B cell (primary cell): ENCODE data around the gene POFUT1.

Experiments used
- EZH2 ChIP-seq: IDR thresholded peaks from 2 replicates; pipeline ENCODE4 v1.6.1; 2012; ENCODE audit warnings: borderline replicate concordance, low read depth, mild to moderate bottlenecking, moderate library complexity, low read length; ENCODE audit not compliant: insufficient read depth, poor library complexity, severe bottlenecking
- TF ChIP-seq, protein P1 (sequence below): fragments of 200-600 bp; IDR thresholded peaks from one replicate; pipeline ENCODE4 v1.8.0; 2022; ENCODE audit warnings: antibody characterized with exemption, mild to moderate bottlenecking

DNA sequence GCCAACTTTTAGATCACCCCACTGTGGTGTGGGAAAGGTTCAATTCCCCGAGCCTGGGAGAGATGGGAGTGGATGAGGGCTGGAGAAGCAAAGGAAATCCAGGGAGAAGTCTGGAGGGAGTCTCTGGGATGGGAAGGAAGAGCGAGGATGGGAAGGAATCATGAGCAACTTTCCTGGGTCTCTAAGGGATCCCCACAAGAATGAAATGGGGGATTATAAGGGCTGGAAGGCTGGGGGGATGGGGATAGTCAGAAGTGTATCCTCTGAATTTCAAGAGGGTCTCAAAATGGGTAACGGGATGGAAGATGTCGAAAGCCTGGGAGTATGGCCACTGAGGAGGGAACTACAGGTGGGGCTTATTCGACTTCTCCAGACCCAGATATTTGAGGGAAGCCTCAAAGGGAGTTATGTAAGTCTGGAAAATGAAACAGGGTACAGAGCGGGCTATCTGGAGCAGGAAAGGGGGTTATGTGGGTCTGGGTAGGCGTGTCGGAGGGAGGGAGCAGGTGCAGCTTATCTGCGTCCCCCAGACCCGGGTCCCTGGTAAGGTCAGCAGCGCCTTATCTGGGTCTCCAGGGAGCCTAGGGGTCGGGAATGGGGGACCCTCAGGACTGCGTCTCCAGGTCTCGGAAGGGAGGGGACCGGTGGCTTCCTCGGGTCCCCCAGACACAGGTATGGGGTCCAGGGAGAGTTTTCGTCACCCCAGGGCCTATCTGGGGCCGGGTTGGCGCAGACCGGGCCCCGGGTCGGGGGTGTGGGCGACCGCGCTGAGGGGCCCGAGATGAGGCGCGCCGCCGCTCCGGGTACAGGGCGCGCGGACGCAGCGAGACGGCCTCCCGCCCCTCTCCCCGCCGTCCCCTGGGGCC lies 687 bp upstream of the POFUT1 start:
- TF ChIP-seq, protein P1, sequence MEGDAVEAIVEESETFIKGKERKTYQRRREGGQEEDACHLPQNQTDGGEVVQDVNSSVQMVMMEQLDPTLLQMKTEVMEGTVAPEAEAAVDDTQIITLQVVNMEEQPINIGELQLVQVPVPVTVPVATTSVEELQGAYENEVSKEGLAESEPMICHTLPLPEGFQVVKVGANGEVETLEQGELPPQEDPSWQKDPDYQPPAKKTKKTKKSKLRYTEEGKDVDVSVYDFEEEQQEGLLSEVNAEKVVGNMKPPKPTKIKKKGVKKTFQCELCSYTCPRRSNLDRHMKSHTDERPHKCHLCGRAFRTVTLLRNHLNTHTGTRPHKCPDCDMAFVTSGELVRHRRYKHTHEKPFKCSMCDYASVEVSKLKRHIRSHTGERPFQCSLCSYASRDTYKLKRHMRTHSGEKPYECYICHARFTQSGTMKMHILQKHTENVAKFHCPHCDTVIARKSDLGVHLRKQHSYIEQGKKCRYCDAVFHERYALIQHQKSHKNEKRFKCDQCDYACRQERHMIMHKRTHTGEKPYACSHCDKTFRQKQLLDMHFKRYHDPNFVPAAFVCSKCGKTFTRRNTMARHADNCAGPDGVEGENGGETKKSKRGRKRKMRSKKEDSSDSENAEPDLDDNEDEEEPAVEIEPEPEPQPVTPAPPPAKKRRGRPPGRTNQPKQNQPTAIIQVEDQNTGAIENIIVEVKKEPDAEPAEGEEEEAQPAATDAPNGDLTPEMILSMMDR: no peak
- TF ChIP-seq EZH2: no peak
